GM12872 (cell line): Measurements from ENCODE around the gene DLX2.

Source experiments
- TF ChIP-seq, protein P1 (sequence below): IDR thresholded peaks from 3 replicates; pipeline ENCODE4 v1.5.1; 2011; ENCODE audit warnings: low read depth, mild to moderate bottlenecking, low read length, moderate library complexity; ENCODE audit not compliant: insufficient read depth

The DLX2 gene

DNA sequence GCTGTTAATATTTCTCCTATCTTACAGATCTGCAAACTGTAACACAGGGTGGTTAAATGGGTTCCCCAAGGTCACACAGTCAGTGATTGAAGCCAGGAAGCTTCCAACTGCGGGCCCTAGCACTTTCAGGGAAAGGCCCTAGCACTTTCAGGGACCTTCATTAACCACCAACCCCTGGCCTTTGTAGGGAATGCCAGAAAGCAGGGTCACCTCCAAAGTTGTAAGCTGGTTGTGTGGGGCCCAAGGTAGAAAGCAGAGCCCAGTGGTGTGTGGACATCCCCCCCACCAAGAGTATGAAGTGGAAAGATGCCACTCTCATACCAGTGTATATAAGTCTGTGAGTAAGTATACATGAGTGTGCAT lies 4.4 kb downstream of the DLX2 start:
- TF ChIP-seq, protein P1, sequence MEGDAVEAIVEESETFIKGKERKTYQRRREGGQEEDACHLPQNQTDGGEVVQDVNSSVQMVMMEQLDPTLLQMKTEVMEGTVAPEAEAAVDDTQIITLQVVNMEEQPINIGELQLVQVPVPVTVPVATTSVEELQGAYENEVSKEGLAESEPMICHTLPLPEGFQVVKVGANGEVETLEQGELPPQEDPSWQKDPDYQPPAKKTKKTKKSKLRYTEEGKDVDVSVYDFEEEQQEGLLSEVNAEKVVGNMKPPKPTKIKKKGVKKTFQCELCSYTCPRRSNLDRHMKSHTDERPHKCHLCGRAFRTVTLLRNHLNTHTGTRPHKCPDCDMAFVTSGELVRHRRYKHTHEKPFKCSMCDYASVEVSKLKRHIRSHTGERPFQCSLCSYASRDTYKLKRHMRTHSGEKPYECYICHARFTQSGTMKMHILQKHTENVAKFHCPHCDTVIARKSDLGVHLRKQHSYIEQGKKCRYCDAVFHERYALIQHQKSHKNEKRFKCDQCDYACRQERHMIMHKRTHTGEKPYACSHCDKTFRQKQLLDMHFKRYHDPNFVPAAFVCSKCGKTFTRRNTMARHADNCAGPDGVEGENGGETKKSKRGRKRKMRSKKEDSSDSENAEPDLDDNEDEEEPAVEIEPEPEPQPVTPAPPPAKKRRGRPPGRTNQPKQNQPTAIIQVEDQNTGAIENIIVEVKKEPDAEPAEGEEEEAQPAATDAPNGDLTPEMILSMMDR = no peak

DNA sequence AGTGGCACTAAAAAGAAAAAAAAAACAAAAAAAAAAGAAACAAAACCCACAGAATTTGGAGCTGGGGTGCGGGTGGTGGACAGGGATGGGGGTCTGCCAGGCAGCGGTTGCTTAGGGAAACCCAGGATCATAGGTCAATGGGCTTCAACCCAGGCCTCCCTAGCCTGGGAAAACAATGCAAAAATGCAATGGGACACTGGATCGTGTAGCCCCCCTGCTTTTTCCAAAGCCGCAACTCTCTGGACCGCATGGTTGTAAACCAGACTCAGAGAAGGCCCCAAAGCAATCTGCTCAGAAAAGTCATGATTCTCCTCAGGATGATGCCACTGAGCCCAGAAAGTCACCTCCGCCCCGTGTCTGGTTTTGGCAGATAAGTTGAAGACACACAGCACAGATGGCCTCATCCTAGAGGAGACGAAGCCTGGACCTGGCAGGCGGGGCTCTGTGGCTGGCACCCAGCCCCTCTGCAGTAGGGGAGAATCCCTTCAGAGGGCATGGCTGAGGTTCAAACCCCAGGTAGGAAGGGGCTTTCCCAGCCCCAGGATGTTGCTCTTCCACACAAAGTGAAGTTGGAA lies 5.1 kb downstream of the DLX2 start:
- TF ChIP-seq, protein P1 = no peak

DNA sequence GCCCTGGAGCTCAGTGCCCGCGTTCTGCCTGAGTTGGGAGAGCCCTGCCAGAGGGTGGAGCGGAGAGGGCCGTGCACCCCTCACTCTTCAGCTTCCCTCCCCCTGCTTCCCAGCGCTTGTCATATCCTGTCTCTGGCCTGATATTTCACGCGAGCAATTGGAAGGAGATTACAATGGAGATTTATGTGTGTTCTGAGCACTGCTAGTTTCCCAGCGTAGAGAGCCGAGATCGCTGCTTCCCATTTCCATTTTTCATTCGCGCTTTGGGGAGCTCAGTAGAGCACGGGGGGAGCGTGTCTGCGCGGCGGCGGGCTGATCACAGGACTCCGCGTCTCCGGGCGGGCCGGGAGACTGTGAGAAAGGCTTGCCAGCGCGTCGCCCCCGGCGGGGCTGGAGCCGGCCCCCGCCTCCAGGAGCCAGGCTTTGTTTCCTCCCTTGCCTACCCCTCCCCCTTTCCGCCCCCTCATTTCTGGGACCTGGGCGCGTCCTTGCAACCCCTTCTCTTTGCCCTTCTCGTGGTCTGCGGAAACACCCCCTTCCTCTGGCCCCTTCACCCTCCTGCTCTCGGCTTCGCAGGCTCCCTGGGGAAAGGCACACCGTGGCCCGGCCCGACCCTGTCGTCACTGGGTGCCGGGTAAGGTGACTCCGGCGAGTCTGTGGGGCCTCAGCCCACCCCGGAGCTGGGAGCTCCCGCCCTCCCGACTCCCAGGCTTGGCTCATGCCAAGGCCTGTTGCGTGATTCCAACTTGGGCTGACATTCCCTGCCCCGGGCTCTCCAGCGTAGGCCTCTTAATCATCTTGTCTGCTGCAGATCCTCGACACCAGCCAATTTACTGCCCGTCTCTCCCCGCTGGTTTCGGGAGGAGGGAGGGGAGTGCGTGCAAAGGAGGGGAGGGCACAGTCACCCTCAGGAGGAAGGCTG lies 5.8 kb downstream of the DLX2 start:
- TF ChIP-seq, protein P1 = no peak

DNA sequence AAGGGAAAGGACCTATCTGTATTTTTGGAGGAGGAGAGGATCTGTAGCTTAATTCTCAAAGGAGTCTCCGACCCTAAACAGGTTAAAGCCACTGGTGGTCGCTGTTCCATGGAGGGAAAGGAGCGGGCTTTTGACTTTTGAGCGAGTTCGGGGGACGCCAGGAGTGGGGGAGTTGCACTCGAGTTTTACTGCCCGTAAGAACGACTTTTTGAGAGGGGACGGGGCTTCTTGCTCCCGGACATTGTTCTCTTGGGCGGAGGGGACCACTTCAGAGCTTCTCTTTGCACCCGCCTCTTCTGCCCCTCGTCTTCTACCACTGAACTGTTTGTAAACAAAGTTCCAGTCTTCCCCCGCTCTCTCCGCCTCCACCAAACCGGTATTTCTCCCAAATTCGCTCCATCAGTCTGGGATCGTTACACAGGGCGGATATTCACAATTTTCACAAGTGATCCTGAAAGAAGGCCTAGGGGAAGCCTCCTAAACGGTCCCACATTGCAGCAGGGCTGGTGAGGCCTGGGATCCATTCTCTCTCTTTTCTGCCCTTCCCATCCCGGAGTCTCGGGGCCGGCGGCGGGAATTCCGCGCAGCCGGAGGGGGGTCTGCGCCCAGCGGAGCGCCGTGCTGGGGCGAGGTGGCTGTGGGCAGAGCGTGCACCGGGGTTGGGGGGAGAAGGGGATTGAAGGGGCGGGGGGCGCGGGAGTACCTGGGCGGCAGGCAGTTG lies 6.6 kb downstream of the DLX2 start:
- TF ChIP-seq, protein P1 = peak; percentile 46

DNA sequence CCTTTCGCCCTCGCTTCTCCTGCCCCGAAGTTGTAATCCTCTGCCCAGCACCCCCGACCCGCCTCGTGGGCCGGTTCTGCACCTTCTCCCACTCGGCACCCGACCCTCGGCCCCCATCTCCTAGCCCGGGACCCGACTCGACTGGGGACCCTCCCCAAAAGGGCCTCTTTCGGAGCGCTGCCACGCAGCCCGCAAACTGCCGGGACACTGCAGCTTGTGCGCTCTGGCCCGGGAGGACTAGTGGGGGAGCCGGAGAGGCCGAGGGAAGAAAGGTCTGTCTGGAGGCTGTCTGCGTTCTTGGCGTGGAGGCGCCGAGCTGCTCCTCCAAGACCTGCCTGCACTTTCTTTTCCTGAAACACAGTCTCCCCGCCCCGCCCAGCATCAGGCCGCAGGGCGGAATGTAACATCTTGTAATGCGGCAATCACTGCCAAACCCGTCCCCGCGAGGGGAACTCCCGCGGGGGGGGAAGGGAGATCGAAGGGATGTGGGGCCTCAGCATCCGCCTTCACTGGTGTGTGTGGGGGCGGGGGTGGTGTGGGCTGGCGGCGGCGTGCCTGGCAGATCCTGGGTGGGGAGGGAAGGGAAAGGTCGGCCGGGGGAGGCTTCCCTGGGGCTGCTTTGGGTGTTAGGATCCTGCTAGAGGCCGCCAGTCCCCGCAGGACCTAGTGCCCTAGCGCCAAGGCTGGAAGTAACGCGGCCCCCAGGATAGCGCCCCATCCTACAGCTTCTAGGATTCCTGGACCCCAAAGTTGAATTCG lies 7.4 kb downstream of the DLX2 start:
- TF ChIP-seq, protein P1 = no peak

DNA sequence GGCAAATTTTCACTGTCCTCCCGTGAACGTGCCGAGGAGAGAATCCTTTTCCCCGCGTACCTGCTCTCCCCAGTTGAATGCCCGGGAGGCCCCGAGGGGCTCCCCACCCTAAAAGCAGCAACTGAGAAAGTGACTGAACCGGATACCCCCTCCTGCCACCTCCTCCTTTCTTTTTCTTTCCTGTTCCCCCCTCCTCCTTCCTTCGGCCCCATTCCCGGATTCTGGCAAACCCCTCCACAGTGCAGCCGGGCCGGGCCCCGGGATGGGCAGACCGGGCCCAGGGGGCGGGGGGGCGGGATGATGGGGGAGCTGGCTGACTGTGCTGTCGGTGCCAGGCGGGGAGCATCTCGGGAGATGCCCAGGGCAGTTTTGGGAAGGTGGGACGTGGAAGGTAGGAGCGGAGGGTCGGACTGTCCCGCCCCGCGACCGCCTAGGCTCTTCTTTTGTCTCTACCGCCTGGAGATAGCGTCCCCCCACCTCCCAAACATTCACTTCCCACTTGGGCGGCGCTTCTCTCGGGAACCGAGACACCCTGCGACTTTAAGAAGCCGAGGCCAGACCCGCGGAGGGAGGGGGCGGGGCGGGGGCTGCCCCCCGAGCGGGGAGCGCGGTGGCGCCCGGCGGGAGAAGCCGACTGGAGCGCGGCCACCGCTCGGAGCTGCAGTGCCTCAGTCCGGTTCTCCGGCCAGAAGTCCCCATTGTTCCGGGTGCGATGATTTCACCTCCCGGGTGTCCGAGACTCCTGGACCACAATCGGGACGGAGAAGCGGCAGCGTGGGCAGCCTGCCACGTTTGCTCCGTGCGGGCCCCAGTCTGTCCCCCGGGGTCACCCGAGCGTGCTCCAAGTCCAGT lies 8.2 kb downstream of the DLX2 start:
- TF ChIP-seq, protein P1 = no peak
